PC-9 (cell line): ENCODE measurements around the gene CCDC86.

Source experiments
- CTCF ChIP-seq: fragments of 200-600 bp; sonication (generic); conservative IDR thresholded peaks from 2 replicates; pipeline ENCODE4 v1.6.1; 2017; ENCODE audit warnings: mixed run types, antibody characterized with exemption, mild to moderate bottlenecking, moderate library complexity
- EZH2 ChIP-seq: fragments of 200-600 bp; sonication (generic); IDR thresholded peaks from 2 replicates; pipeline ENCODE4 v1.8.0; 2017; ENCODE audit warnings: antibody characterized with exemption, low read depth

DNA sequence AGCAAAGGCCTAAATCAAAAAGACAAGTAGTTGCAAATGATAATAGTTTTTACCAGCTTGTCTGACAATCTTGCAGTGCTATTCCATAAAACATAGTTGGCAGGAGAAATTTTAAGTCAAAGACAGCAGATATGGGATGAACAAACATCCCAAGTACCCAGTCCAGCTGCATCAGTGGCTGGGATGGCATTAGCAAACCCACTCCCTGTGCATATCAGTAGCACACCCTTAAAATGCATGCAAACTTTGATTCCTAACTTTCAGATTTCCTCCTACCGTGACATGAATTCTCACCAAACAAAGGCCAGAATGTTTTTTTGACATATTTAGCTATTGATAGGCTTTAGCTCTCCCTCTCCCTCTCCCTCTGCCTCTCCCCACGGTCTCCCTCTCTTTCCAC, 27.8 kb upstream of the CCDC86 start:
- TF ChIP-seq CTCF (no peak), EZH2 (no peak)
